HepG2 (cell line): Measurements from ENCODE around the gene TMEM220. TPM values are rescaled to one million over a fixed set of nuclear protein-coding genes. Genes with fewer than 3 reads are reported as not detected.

Experiments
- AHDC1 ChIP-seq: sonication (generic); formaldehyde crosslinking; IDR thresholded peaks from 2 replicates; pipeline ENCODE4 v1.5.1; 2020; ENCODE audit warnings: mild to moderate bottlenecking, missing genetic modification reagents, borderline replicate concordance
- ATF5 ChIP-seq: sonication (generic); formaldehyde crosslinking; IDR thresholded peaks from 2 replicates; pipeline ENCODE4 v1.4.0; 2020; ENCODE audit warnings: mild to moderate bottlenecking, low read depth, missing genetic modification reagents
- CC2D1A ChIP-seq: sonication (generic); formaldehyde crosslinking; IDR thresholded peaks from 2 replicates; pipeline ENCODE4 v1.8.1; 2023; ENCODE audit warnings: mild to moderate bottlenecking, missing genetic modification reagents
- GABPB1 ChIP-seq: IDR thresholded peaks from 2 replicates; pipeline ENCODE4 v1.6.1; 2016; ENCODE audit warnings: mild to moderate bottlenecking, missing genetic modification reagents, moderate library complexity, missing compliant biosample characterization
- HNRNPLL ChIP-seq: fragments of 200-400 bp; formaldehyde crosslinking; IDR thresholded peaks from 2 replicates; pipeline ENCODE4 v1.6.1; 2017; ENCODE audit warnings: mild to moderate bottlenecking, low read depth, low read length; ENCODE audit not compliant: poor library complexity, severe bottlenecking
- ISL2 ChIP-seq: sonication (generic); formaldehyde crosslinking; IDR thresholded peaks from 2 replicates; pipeline ENCODE4 v1.5.0; 2020; ENCODE audit warnings: missing genetic modification reagents
- MLX ChIP-seq: IDR thresholded peaks from 2 replicates; pipeline ENCODE4 v1.6.1; 2016
- MXD1 ChIP-seq: sonication (generic); formaldehyde crosslinking; IDR thresholded peaks from 2 replicates; pipeline ENCODE4 v1.4.0; 2020; ENCODE audit warnings: mild to moderate bottlenecking, missing genetic modification reagents
- POLR2AphosphoS5 ChIP-seq: IDR thresholded peaks from 2 replicates; pipeline ENCODE4 v1.6.1; 2012; ENCODE audit warnings: low read depth, low read length
- PRMT3 ChIP-seq: sonication (generic); formaldehyde crosslinking; IDR thresholded peaks from 2 replicates; pipeline ENCODE4 v1.8.1; 2022; ENCODE audit warnings: low read depth, mild to moderate bottlenecking, moderate library complexity, missing genetic modification reagents, borderline replicate concordance
- RBAK ChIP-seq: sonication (generic); formaldehyde crosslinking; IDR thresholded peaks from 2 replicates; pipeline ENCODE4 v1.5.1; 2020; ENCODE audit warnings: mild to moderate bottlenecking, missing genetic modification reagents
- U2AF1 ChIP-seq: fragments of 200-400 bp; formaldehyde crosslinking; optimal IDR thresholded peaks from 2 replicates; pipeline ENCODE3; 2017; ENCODE audit warnings: mild to moderate bottlenecking, low read depth, low read length
- ZBTB49 ChIP-seq: sonication (generic); formaldehyde crosslinking; IDR thresholded peaks from 2 replicates; pipeline ENCODE4 v1.4.0; 2020; ENCODE audit warnings: missing genetic modification reagents, borderline replicate concordance
- ZNF275 ChIP-seq: sonication (generic); formaldehyde crosslinking; IDR thresholded peaks from 2 replicates; pipeline ENCODE4 v1.8.0; 2022; ENCODE audit warnings: missing genetic modification reagents, mild to moderate bottlenecking, inconsistent platforms, borderline replicate concordance
- ZNF660 ChIP-seq: sonication (generic); formaldehyde crosslinking; IDR thresholded peaks from 2 replicates; pipeline ENCODE4 v1.5.1; 2020; ENCODE audit warnings: mild to moderate bottlenecking, low read depth, missing genetic modification reagents, borderline replicate concordance
- ZNF761 ChIP-seq: sonication (generic); formaldehyde crosslinking; conservative IDR thresholded peaks from 2 replicates; pipeline ENCODE4 v1.4.0; 2020; ENCODE audit warnings: mild to moderate bottlenecking, missing genetic modification reagents
- polyA plus RNA-seq, 8 experiments: library from polyadenylated mRNA; depleted of rRNA in 3 of 8; stranded (reverse) in 7 of 8; unstranded in 1 of 8; fragments of >200 nt; fragmentation: Illumina TruSeq in 4 of 8; extraction: Trizol in 4 of 8; gene quantifications; 2 replicates each; pipeline versions ENCODE4 v1.2.1 to v1.2.3, GENCODE V29; 2011 to 2016; ENCODE audit warnings: low read depth in 4 of 8, missing spikeins in 1 of 8, mixed read lengths in 1 of 8; ENCODE audit not compliant: insufficient read depth in 1 of 8
- total RNA-seq, 5 experiments: library from RNA; depleted of rRNA; stranded (reverse); fragments of >200 nt; fragmentation: Illumina TruSeq; extraction: Trizol; gene quantifications; 2 replicates each; pipeline ENCODE4 v1.2.3, GENCODE V29; 2016; ENCODE audit warnings: low read depth in 1 of 5

Gene TMEM220
- total and polyA plus RNA-seq, 2 of the 13 experiments (the other 11 are each of a cell fraction or from before 2014, with no cell fraction given), result 1.3 to 2.2 TPM

- TF ChIP-seq AHDC1 (CRISPR knock-in tag) (no peak), ISL2 (CRISPR knock-in tag) (no peak; the same call in 1 of the 2 replicates), CC2D1A (CRISPR knock-in tag) (0 out of 2 replicates have a peak, but pooled peaks have one; percentile 46), GABPB1 (CRISPR knock-in tag) (peak; percentile 99), ATF5 (CRISPR knock-in tag) (no peak), MXD1 (peak; percentile 94), ZNF660 (CRISPR knock-in tag) (no peak), POLR2AphosphoS5 (peak; percentile 78), ZNF761 (CRISPR knock-in tag) (no peak; the same call in 1 of the 2 replicates), ZBTB49 (no peak), PRMT3 (no peak), ZNF275 (CRISPR knock-in tag) (no peak), U2AF1 (no peak), RBAK (CRISPR knock-in tag) (no peak), HNRNPLL (peak; percentile 94), MLX (CRISPR knock-in tag) (no peak)
Observed at GRCh38 chr17:10697092-10698081, 32.4 kb downstream of the TMEM220 start, which contains the start of the genes ADPRM and SCO1 (continued).
